HG03342 (cell line): Measurements from ENCODE around the gene C21orf58.
"Not testable (repeated sequence)": the region's sequence is repeated elsewhere in the genome, so short reads cannot be mapped to it uniquely, and the experiment has no call there.

Source experiments
- ATAC-seq: cut with Tn5 transposase; IDR thresholded peaks from one replicate; pipeline ENCODE4 v1.9.1; 2021; ENCODE audit warnings: mild to moderate bottlenecking, moderate library complexity; ENCODE audit not compliant: unreplicated experiment

The C21orf58 gene

GRCh38 chr21:46323710-46324389 is at the start of gene C21orf58, which contains the start of gene PCNT:
TSS of gene C21orf58 (minus strand) at chr21:46323870. CDS start at chr21:46322738, 1,132 bp downstream.
TSS of gene PCNT (plus strand) at chr21:46324156. CDS start at chr21:46324229, 73 bp downstream.
- ATAC-seq: peak; percentile 80

GRCh38 chr21:46372947-46373346 is 49.3 kb upstream of the C21orf58 start:
- ATAC-seq: not testable (repeated sequence)

GRCh38 chr21:46372014-46372485 is 48.4 kb upstream of the C21orf58 start:
- ATAC-seq: no peak

- ATAC-seq: no peak
Measured at GRCh38 chr21:46371204-46372013, 47.7 kb upstream of the C21orf58 start.

GRCh38 chr21:46369520-46370235 is 46.0 kb upstream of the C21orf58 start:
- no peak for ATAC-seq

GRCh38 chr21:46368533-46369285 is 45.0 kb upstream of the C21orf58 start:
- peak; percentile 48 for ATAC-seq

- ATAC-seq: no peak
Measured at GRCh38 chr21:46366966-46367365, 43.3 kb upstream of the C21orf58 start.

- no peak for ATAC-seq
Measured at GRCh38 chr21:46366561-46366960, 42.9 kb upstream of the C21orf58 start.

- no peak for ATAC-seq
Measured at GRCh38 chr21:46366091-46366490, 42.4 kb upstream of the C21orf58 start.

- ATAC-seq: no peak
Measured at GRCh38 chr21:46363698-46364097, 40.0 kb upstream of the C21orf58 start.

GRCh38 chr21:46362946-46363345 is 39.3 kb upstream of the C21orf58 start:
- ATAC-seq: no peak

GRCh38 chr21:46361935-46362334 is 38.3 kb upstream of the C21orf58 start:
- ATAC-seq: no peak

GRCh38 chr21:46361176-46361575 is 37.5 kb upstream of the C21orf58 start:
- no peak for ATAC-seq

- no peak for ATAC-seq
Measured at GRCh38 chr21:46357684-46358425, 34.2 kb upstream of the C21orf58 start.

GRCh38 chr21:46357335-46357604 is 33.6 kb upstream of the C21orf58 start:
- no peak for ATAC-seq

- ATAC-seq: no peak
Measured at GRCh38 chr21:46356494-46357334, 33.0 kb upstream of the C21orf58 start.

- ATAC-seq: no peak
Measured at GRCh38 chr21:46356005-46356338, 32.3 kb upstream of the C21orf58 start.

- no peak for ATAC-seq
Measured at GRCh38 chr21:46355161-46356004, 31.7 kb upstream of the C21orf58 start.
